Fibroblast of the aortic adventitia (primary cell): ENCODE measurements around the gene UBAP2L. TPM values are rescaled to one million over a fixed set of nuclear protein-coding genes. Genes with fewer than 3 reads are reported as not detected.
"Not testable (repeated sequence)": the region's sequence is repeated elsewhere in the genome, so short reads cannot be mapped to it uniquely, and the experiment has no call there.

Experiments
- DNase-seq: peaks from one replicate; pipeline ENCODE4 v3.0.0-alpha.2; 2010; ENCODE audit warnings: low read depth
- H3K4me3 ChIP-seq: 2 replicates; pipeline ENCODE4 v1.5.1; 2011; ENCODE audit warnings: low read depth, mild to moderate bottlenecking, control low read depth, low read length, moderate library complexity
- small RNA-seq: library from RNA; depleted of rRNA; stranded (forward); fragments of <200 nt; gene quantifications from one replicate; pipeline ENCODE3, GENCODE V24; 2012
- total RNA-seq: library from RNA; depleted of rRNA; stranded (reverse); fragments of >200 nt; gene quantifications from 2 replicates; pipeline ENCODE4 v1.2.3, GENCODE V29; 2012; ENCODE audit warnings: low replicate concordance
- TF ChIP-seq, protein P1 (sequence below): IDR thresholded peaks from 2 replicates; pipeline ENCODE4 v1.5.1; 2011; ENCODE audit warnings: mild to moderate bottlenecking, low read length, control low read depth, inconsistent platforms; ENCODE audit not compliant: insufficient read depth

The UBAP2L gene
- total RNA-seq, 1 donor, result 121 TPM

DNA sequence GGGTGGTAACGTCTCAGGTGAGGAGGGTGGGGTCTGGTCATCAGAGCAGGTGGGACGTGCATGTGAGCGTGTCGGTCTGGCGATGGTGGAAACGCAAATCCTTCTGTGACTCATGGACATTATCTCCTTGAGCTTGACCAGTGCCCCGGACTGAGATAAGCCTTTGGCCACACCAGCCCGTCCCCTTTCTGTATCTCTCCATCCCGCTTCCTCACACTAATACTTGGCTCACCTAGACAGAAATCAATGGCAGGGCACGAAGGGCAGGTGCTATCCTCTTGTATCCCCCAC lies 92.3 kb downstream of the UBAP2L start:
- no peak for DNase-seq
- H3K4me3 ChIP-seq, result no peak overlapping the region
- TF ChIP-seq, protein P1, sequence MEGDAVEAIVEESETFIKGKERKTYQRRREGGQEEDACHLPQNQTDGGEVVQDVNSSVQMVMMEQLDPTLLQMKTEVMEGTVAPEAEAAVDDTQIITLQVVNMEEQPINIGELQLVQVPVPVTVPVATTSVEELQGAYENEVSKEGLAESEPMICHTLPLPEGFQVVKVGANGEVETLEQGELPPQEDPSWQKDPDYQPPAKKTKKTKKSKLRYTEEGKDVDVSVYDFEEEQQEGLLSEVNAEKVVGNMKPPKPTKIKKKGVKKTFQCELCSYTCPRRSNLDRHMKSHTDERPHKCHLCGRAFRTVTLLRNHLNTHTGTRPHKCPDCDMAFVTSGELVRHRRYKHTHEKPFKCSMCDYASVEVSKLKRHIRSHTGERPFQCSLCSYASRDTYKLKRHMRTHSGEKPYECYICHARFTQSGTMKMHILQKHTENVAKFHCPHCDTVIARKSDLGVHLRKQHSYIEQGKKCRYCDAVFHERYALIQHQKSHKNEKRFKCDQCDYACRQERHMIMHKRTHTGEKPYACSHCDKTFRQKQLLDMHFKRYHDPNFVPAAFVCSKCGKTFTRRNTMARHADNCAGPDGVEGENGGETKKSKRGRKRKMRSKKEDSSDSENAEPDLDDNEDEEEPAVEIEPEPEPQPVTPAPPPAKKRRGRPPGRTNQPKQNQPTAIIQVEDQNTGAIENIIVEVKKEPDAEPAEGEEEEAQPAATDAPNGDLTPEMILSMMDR, result no peak

GRCh38 chr1:154314226-154314625 lies 93.5 kb downstream of the UBAP2L start:
- not testable (repeated sequence) for H3K4me3 ChIP-seq, DNase-seq

- no peak for DNase-seq
- TF ChIP-seq, protein P1, result no peak
- H3K4me3 ChIP-seq, result no peak overlapping the region
Observed at GRCh38 chr1:154316704-154317103, 95.9 kb downstream of the UBAP2L start.

DNA sequence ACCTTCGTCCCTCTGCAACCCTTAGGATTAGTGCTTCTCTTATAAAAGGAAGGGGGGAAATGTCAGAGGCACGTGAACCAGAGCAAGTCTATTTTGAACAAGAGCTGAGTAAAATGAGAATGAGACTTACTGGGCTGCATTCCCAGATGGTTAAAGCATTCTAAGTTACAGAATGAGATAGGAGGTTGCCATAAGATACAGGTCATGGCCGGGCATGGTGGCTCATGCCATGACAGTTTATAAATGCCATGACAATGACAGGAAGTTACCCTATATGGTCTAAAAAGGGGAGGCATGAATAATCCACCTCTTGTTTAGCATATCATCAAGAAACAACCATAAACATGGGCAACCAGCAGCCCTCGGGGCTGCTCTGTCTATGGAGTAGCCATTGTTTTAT lies 97.6 kb downstream of the UBAP2L start:
- DNase-seq, result peak; percentile 42
- no peak overlapping the region for H3K4me3 ChIP-seq
- TF ChIP-seq, protein P1, result no peak

Small RNA genes within 50 kb of the gene (small RNA-seq; reads per million reads assigned to genes)
- 0.83 reads per million, percentile 22 among the genes with 10 or more reads in this experiment for gene MIR190B
- gene RF00273, result not detected
- not detected for gene RNU6-121P
- not detected for gene RNU6-239P
- gene SNORA58B, result not detected

Other genes with a start within 250 kb of the UBAP2L start
- gene JTB, start 243.3 kb upstream of the UBAP2L start, total RNA-seq, result 73.9 and 132 TPM in 2 replicates
- gene RAB13, start 234.6 kb upstream of the UBAP2L start, total RNA-seq, result 103 and 308 TPM in 2 replicates
- 442 and 2,665 TPM in 2 replicates for gene RPS27, start 230.2 kb upstream of the UBAP2L start, total RNA-seq
- gene NUP210L, start 65.9 kb upstream of the UBAP2L start, total RNA-seq, result 0.09 TPM in 1 of 2 replicates, not detected in the other
- gene TPM3, start 28.9 kb upstream of the UBAP2L start, total RNA-seq, result 427 and 649 TPM in 2 replicates
- not detected in 2 replicates for gene CFAP141, start 14.6 kb upstream of the UBAP2L start, total RNA-seq
- gene HAX1, start 51.7 kb downstream of the UBAP2L start, total RNA-seq, result 115 and 141 TPM in 2 replicates
- not detected in 2 replicates for gene AQP10, start 100.1 kb downstream of the UBAP2L start, total RNA-seq
- 58.3 and 231 TPM in 2 replicates for gene ATP8B2, start 104.6 kb downstream of the UBAP2L start, total RNA-seq
- gene IL6R, start 184.4 kb downstream of the UBAP2L start, total RNA-seq, result 1.3 and 5.3 TPM in 2 replicates